GM19035 (cell line): Measurements from ENCODE around the gene CD40.
"Not testable (repeated sequence)": the region's sequence is repeated elsewhere in the genome, so short reads cannot be mapped to it uniquely, and the experiment has no call there.

Experiments
- ATAC-seq: cut with Tn5 transposase; IDR thresholded peaks from one replicate; pipeline ENCODE4 v1.9.1; 2021; ENCODE audit not compliant: unreplicated experiment

The CD40 gene

GRCh38 chr20:46091622-46092535 lies 26.2 kb upstream of the CD40 start:
- not testable (repeated sequence) for ATAC-seq

DNA sequence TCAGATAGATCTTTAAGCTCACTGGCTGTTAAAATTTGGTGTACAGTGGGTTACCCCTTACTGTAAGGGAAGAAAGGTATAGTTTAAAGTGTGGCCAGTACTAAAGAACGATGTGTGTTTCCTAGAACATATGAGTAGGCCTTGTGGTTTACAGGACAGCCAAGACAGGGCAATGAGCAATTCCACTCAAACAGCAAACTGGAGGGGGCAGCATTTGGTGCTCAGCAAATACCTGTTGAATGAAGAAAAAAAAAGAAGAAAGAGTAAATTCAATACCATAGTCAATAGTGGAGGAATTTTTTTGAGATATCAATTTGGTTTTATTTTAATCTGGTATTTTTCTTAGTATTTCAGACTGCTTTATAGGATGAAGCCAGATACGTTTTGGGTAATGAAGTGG lies 24.6 kb upstream of the CD40 start:
- ATAC-seq: no peak

- no peak for ATAC-seq
Observed at GRCh38 chr20:46099491-46100287, 18.4 kb upstream of the CD40 start.

DNA sequence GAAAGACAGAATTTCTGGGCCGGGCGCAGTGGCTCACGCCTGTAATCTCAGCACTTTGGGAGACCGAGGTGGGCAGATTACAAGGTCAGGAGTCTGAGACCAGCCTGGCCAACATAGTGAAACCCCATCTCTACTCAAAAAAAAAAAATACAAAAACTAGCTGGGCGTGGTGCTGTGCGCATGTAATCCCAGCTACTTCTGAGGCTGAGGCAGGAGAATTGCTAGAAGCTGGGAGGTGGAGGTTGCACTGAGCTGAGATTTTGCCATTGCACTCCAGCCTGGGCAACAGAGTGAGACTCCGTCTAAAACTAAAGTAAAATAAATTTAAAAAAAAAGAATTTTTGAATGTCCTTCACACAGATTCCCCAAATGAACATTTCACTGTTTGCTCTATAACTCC lies 17.7 kb upstream of the CD40 start:
- not testable (repeated sequence) for ATAC-seq

- ATAC-seq: no peak
Observed at GRCh38 chr20:46100988-46101387, 17.1 kb upstream of the CD40 start.

DNA sequence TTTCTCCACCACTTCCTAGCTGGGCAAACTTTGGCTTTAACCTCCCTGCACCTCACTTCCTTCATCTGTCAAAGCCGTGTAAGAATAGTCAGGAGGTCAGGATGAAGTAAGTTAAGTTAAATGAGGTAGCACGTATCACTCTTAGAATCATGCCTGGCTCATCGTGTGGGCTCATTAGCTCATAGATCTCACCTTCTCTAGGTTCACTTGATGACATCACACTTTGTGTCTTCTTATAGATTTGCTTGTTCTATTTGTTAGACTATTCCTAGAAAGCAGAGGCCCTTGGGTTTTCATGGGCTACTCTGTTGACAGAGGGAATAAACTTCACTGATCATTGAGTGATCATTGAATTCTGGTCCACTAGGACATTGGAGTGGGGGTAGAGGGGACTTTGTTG lies 16.2 kb upstream of the CD40 start:
- ATAC-seq: no peak

DNA sequence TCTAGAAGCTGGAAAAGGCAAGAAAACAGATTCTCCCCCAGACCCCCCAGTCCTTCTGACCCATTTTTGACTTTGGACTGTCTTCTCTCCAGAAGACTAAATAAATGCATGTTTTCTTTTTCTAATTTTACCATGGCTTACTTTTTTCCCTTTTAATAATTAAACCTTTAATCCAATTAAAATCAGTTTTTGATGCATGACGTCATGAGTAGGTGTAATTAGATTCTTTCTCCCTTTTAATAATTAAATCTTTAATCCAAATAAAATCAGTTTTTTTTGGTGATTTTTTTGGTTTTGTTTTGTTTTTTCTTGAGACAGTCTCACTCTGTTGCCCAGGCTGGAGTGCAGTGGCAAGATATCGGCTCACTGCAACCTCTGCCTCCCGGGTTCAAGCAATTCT lies 15.2 kb upstream of the CD40 start:
- ATAC-seq: no peak

GRCh38 chr20:46104262-46104661 lies 13.9 kb upstream of the CD40 start:
- no peak for ATAC-seq

GRCh38 chr20:46107061-46107460 lies 11.1 kb upstream of the CD40 start:
- ATAC-seq: no peak

DNA sequence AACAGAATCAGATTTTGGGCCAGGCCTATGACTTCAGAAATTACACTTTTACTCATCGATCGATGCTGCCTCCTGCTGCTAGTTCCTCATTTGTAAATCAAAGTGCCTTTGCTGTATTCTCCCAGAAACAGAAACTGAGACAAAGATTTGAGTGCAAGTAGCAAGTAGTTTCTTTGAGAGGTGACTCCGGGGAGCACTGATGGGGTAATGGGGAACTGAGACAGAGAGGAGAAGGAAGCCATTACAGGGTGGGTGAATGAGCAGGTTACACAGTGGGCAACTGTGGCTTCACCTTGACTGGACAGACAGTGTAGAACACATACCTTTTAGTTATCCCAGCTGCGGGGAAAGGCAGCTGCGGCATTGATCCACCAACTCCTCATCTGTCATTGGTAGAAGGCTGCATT lies 9.7 kb upstream of the CD40 start:
- ATAC-seq: peak; percentile 77

DNA sequence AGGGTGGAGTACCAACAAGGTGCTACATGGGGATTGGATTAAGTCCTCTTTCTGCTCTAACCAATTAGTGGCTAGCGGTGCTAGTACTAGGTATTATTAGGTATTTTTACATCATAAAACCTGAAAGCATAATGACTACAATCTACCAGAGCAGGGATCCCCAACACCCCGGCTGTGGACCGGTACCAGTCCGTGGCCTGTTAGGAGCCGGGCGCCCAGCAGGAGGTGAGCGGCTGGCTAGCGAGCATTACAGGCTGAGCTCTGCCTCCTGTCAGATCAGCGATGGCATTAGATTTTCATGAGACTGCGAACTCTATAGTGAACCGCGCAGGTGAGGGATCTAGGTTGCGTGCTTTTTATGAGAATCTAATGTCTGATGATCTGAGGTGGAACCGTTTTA lies 9.1 kb upstream of the CD40 start:
- ATAC-seq: no peak

- ATAC-seq: peak; percentile 41
Observed at GRCh38 chr20:46111028-46111835, 6.9 kb upstream of the CD40 start.

DNA sequence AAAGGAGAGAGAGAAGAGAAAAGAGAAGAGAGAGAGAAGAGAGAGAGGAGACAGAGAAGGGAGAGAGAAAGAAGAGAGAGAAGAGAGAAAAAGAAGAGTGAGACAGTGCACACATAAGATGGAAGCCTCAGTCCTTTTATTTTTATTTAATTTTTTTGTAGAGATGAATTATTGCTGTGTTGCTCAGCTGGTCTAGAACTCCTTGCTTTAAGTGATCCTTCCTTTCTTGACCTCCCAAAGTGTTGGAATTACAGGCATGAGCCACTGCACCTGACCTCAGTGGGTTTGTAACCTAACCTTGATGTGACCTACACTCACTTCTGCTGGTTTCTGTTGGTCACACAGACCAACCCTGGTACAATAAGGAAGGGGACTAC lies 6.3 kb upstream of the CD40 start:
- ATAC-seq: no peak

DNA sequence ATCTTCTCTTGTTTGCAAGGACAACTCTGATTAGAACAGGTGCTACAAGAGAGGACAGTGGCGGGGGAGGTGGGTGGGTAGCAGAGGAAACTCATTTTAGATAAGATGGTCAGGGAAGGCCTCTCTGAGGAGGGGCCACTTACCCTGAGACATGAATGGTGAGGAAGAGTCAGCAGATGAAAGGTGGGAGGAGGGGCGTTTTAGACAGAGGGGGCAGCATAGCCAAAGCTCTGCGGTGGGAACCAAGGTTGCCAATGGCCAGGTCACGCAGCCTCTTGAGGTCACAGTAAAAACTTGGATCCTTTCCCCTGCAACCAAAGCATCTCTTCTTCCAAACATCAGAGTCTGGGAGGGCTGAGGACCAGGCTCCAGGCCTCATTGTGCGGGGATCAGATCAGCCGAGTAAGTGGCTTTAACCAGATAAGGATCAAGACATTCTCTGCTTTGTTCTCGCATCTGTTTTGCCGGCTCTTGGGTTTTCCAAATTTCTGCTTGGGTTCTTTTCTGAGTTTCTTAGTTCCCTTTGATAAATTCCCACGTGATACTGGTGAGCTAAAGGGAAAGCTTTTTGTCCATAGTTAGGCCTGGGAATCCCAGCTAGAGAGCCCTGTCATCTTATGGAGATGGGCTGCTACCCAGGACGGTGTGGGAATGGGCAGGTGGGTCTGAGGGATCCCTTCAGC lies 5.5 kb upstream of the CD40 start:
- no peak for ATAC-seq

GRCh38 chr20:46113113-46113470 lies 5.0 kb upstream of the CD40 start:
- ATAC-seq: no peak

GRCh38 chr20:46114449-46114848 lies 3.7 kb upstream of the CD40 start:
- no peak for ATAC-seq

- no peak for ATAC-seq
Observed at GRCh38 chr20:46118481-46119020, 437 bp downstream of the CD40 start.

DNA sequence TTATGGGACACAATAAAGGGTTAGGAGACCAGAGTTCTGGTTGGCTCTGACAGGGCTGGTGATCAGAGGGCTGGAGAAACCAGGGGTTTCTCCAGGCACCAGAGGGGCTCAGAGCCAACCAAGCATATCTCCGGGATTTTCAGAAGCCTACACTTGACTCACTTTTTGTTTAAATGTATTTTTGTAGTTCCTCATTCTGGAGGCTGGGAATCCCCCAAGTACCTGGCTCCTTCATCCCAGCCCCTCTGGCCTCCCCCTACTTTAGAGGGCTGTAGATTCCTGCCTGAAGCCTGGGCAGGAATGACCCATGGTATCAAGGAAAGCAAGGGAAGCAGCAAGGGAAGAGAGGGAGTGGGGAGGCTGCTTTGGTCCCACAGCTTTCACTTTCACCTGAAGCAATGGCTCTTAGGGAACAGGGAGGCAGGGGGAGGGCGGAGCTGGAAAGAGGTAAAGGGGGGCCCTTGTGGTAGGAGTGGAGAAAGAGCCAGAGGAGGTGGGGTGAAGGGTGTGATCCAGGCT lies 973 bp downstream of the CD40 start:
- peak; percentile 45 for ATAC-seq

- no peak for ATAC-seq
Observed at GRCh38 chr20:46119547-46119946, 1.4 kb downstream of the CD40 start.

DNA sequence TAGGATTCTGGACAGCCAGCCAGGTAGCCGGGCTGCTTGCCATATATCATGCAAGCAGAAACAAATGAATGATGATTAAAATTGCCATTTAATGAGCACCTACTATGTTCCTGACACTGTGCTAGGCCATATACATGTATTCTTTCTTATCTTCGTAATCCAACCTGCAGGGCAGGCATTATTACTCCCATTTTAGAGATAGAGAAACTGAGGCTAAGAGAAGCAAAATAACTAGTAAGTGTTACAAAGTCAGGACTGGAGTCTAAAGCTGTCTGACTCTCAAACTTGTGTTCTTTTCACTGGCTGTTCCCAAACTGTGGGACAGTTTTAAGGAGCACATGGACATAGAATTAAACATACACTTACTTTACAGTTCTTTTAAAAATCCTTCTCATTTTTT lies 2.0 kb downstream of the CD40 start:
- ATAC-seq: no peak
